GM12878 (cell line): ENCODE results near the gene GLB1L. TPM values are rescaled to one million over a fixed set of nuclear protein-coding genes. Genes with fewer than 3 reads are reported as not detected.

Source experiments
- ATAC-seq: fragments of 200-7000 bp; cut with Tn5 transposase; 3 replicates; pipeline ENCODE4 v1.9.1; 2020; ENCODE audit warnings: mild to moderate bottlenecking, moderate library complexity
- BruUV-seq: library from RNA; stranded (reverse); fragments of 400-500 nt; replicated peaks from 2 replicates; lab custom pipeline; 2021; lab: Mats Ljungman, UMichigan
- CTCF ChIA-PET: fragments of 300-600 bp; sonication (Branson Sonifier 250); formaldehyde crosslinking; extraction: SDS; loops from one replicate; lab custom pipeline; 2021; ENCODE audit warnings: inconsistent platforms; lab: Yijun Ruan, JAX
- POLR2A ChIA-PET: fragments of 350-600 bp; formaldehyde crosslinking; extraction: SDS; loops from one replicate; lab custom pipeline; 2021; ENCODE audit warnings: inconsistent platforms; lab: Charles Lee
- RAD21 ChIA-PET: fragments of 300-600 bp; sonication (Branson Sonifier 250); formaldehyde crosslinking; loops from one replicate; lab custom pipeline; 2023; ENCODE audit warnings: antibody characterized with exemption; ENCODE audit not compliant: unreplicated experiment; lab: Charles Lee
- SMC1A ChIA-PET: fragments of 300-600 bp; sonication (Branson Sonifier 250); formaldehyde crosslinking; loops from one replicate; lab custom pipeline; 2023; ENCODE audit not compliant: unreplicated experiment, uncharacterized antibody; lab: Charles Lee
- DNase-seq: peaks from one replicate; pipeline ENCODE4 v3.0.0-alpha.2; 2011; ENCODE audit warnings: low read depth, low spot score
- FAIRE-seq: peaks from 3 replicates; lab custom pipeline; 2011; peaks lifted over from hg19 to GRCh38; lab: Jason Lieb, UNC
- H2AFZ ChIP-seq: 2 replicates; pipeline ENCODE4 v1.6.0; 2011; ENCODE audit warnings: low read depth, low read length, control low read depth; ENCODE audit not compliant: control insufficient read depth
- H3K27ac ChIP-seq: 2 replicates; pipeline ENCODE4 v1.5.1; 2011; ENCODE audit warnings: control low read depth; ENCODE audit not compliant: control insufficient read depth, insufficient read depth
- H3K27me3 ChIP-seq, 2 experiments: replicated peaks in 1 of 2; 2 replicates each; pipeline versions ENCODE4 v1.6.0 to v1.6.1; 2011; ENCODE audit warnings: low read length in 1 of 2; ENCODE audit not compliant: control insufficient read depth in 2 of 2, insufficient read depth in 2 of 2
- H3K36me3 ChIP-seq, 2 experiments: 2 replicates each; pipeline ENCODE4 v1.5.1; 2011; ENCODE audit warnings: low read length in 1 of 2; ENCODE audit not compliant: control insufficient read depth in 2 of 2, insufficient read depth in 2 of 2
- H3K4me1 ChIP-seq: 2 replicates; pipeline ENCODE4 v1.6.1; 2011; ENCODE audit warnings: mild to moderate bottlenecking, low read length, moderate library complexity, mixed read lengths; ENCODE audit not compliant: control insufficient read depth, insufficient read depth
- H3K4me2 ChIP-seq: 2 replicates; pipeline ENCODE4 v1.6.0; 2011; ENCODE audit warnings: control low read depth; ENCODE audit not compliant: control insufficient read depth, insufficient read depth
- H3K4me3 ChIP-seq: fragments of 200-600 bp; sonication (generic); 2 replicates; pipeline ENCODE4 v1.5.1; 2016
- H3K79me2 ChIP-seq: 2 replicates; pipeline ENCODE4 v1.6.0; 2011; ENCODE audit warnings: low read length; ENCODE audit not compliant: control insufficient read depth, insufficient read depth
- H3K9ac ChIP-seq: 2 replicates; pipeline ENCODE4 v1.8.0; 2011; ENCODE audit warnings: low read length, control low read depth, mixed read lengths; ENCODE audit not compliant: control insufficient read depth, insufficient read depth
- H3K9me3 ChIP-seq: replicated peaks from 3 replicates; pipeline ENCODE4 v1.5.1; 2011; ENCODE audit warnings: mild to moderate bottlenecking, low read length; ENCODE audit not compliant: control insufficient read depth, insufficient read depth
- H4K20me1 ChIP-seq: 2 replicates; pipeline ENCODE4 v1.6.0; 2011; ENCODE audit not compliant: control insufficient read depth, insufficient read depth
- CEBPB ChIP-seq, 2 experiments: fragments of 150-350 bp in 1 of 2; IDR thresholded peaks; 2 replicates each; pipeline ENCODE4 v1.6.1; 2012 to 2014; ENCODE audit warnings: low read depth in 2 of 2, low read length in 2 of 2, borderline replicate concordance in 1 of 2, inconsistent platforms in 1 of 2
- CHD4 ChIP-seq: fragments of 200-600 bp; sonication (generic); IDR thresholded peaks from 2 replicates; pipeline ENCODE4 v1.6.1; 2016; ENCODE audit warnings: mild to moderate bottlenecking
- CREB1 ChIP-seq: IDR thresholded peaks from 2 replicates; pipeline ENCODE4 v1.6.1; 2012; ENCODE audit warnings: low read depth, mild to moderate bottlenecking, inconsistent platforms
- GABPA ChIP-seq: IDR thresholded peaks from 2 replicates; pipeline ENCODE4 v1.6.1; 2014; ENCODE audit warnings: antibody characterized with exemption, low read depth, mild to moderate bottlenecking, inconsistent platforms
- IRF5 ChIP-seq: fragments of 450-650 bp; IDR thresholded peaks from 2 replicates; pipeline ENCODE4 v1.6.1; 2017; ENCODE audit warnings: borderline replicate concordance
- JUNB ChIP-seq: IDR thresholded peaks from 2 replicates; pipeline ENCODE4 v1.6.1; 2016; ENCODE audit warnings: antibody characterized with exemption, mild to moderate bottlenecking
- KAT2A ChIP-seq: conservative IDR thresholded peaks from 2 replicates; pipeline ENCODE4 v1.6.1; 2011; ENCODE audit warnings: low read depth, low read length; ENCODE audit not compliant: control insufficient read depth
- MEF2B ChIP-seq: fragments of 450-650 bp; IDR thresholded peaks from 2 replicates; pipeline ENCODE4 v1.6.1; 2018; ENCODE audit warnings: mild to moderate bottlenecking, moderate library complexity; ENCODE audit not compliant: partially characterized antibody, poor library complexity, severe bottlenecking
- NBN ChIP-seq: fragments of 450-650 bp; IDR thresholded peaks from 2 replicates; pipeline ENCODE4 v1.6.1; 2016
- PAX5 ChIP-seq: IDR thresholded peaks from 2 replicates; pipeline ENCODE4 v1.6.1; 2011; ENCODE audit warnings: low read depth, low read length, borderline replicate concordance
- PML ChIP-seq: IDR thresholded peaks from 2 replicates; pipeline ENCODE4 v1.6.1; 2012; ENCODE audit warnings: low read length, inconsistent platforms
- SMC3 ChIP-seq: IDR thresholded peaks from 2 replicates; pipeline ENCODE4 v1.6.1; 2011; ENCODE audit warnings: low read length, improper control_type of control experiment, borderline replicate concordance
- SRF ChIP-seq, 2 experiments: IDR thresholded peaks; 2 replicates each; pipeline ENCODE4 v1.6.1; 2011; ENCODE audit warnings: low read depth in 2 of 2, low read length in 2 of 2, mild to moderate bottlenecking in 1 of 2, moderate library complexity in 1 of 2
- TAF1 ChIP-seq: IDR thresholded peaks from 2 replicates; pipeline ENCODE4 v1.6.1; 2011; ENCODE audit warnings: mild to moderate bottlenecking, low read depth, low read length, borderline replicate concordance
- YBX1 ChIP-seq: fragments of 450-650 bp; IDR thresholded peaks from 2 replicates; pipeline ENCODE4 v1.6.1; 2016; ENCODE audit warnings: antibody characterized with exemption
- ZNF622 ChIP-seq: fragments of 450-650 bp; IDR thresholded peaks from 2 replicates; pipeline ENCODE4 v1.6.1; 2017; ENCODE audit warnings: mild to moderate bottlenecking, inconsistent platforms
- WGBS: methylation state at CpG from one replicate; pipeline ENCODE4 v1.1.6; 2016; ENCODE audit warnings: low lambda C conversion rate; ENCODE audit not compliant: insufficient replicate concordance, insufficient coverage; ENCODE audit errors: missing lambda C conversion rate; 5-methylcytosine and 5-hydroxymethylcytosine counted together
- in situ Hi-C: fragments of 300-500 bp; cut with MboI; formaldehyde crosslinking; loops from 9 replicates; pipeline ENCODE4 v1.14.3; 2018; ENCODE audit warnings: mixed read lengths
- intact Hi-C: fragments of 100-400 bp; cut with micrococcal nuclease; formaldehyde crosslinking; loops from one replicate; pipeline ENCODE4 v1.14.2; 2022; ENCODE audit not compliant: unreplicated experiment
- polyA plus RNA-seq, 11 experiments: library from polyadenylated mRNA; depleted of rRNA in 4 of 11; unstranded in 6 of 11; stranded (reverse) in 5 of 11; fragments of >200 nt; fragmentation: Nextera tagmentation in 4 of 11; fragmentation: Illumina TruSeq in 1 of 11; extraction: Ambion mirVana in 4 of 11; extraction: Trizol in 1 of 11; gene quantifications; 1 replicate in 1 of 11; 2 replicates in 10 of 11; pipeline versions ENCODE4 v1.2.1 to v1.2.3, GENCODE V29; 2011 to 2016; ENCODE audit warnings: inconsistent platforms in 2 of 11, missing spikeins in 2 of 11, low read depth in 1 of 11
- total RNA-seq, 4 experiments: library from RNA; depleted of rRNA in 3 of 4; stranded (reverse); fragments of >200 nt in 3 of 4; fragmentation: Illumina TruSeq in 1 of 4; extraction: Trizol in 1 of 4; gene quantifications; 2 replicates each; pipeline versions ENCODE4 v1.2.1 to v1.2.3, GENCODE V29; 2013 to 2021
- TF ChIP-seq, protein P1 (sequence below): IDR thresholded peaks from 2 replicates; pipeline ENCODE4 v1.6.1; 2012; ENCODE audit warnings: improper control_type of control experiment, low read depth, low read length; ENCODE audit not compliant: insufficient replicate concordance

Gene GLB1L
- total and polyA plus RNA-seq, 10 of the 15 experiments (the other 5 are each of a cell fraction or from before 2014, with no cell fraction given): 0.29 to 4.6 (median 2.7) TPM

DNA sequence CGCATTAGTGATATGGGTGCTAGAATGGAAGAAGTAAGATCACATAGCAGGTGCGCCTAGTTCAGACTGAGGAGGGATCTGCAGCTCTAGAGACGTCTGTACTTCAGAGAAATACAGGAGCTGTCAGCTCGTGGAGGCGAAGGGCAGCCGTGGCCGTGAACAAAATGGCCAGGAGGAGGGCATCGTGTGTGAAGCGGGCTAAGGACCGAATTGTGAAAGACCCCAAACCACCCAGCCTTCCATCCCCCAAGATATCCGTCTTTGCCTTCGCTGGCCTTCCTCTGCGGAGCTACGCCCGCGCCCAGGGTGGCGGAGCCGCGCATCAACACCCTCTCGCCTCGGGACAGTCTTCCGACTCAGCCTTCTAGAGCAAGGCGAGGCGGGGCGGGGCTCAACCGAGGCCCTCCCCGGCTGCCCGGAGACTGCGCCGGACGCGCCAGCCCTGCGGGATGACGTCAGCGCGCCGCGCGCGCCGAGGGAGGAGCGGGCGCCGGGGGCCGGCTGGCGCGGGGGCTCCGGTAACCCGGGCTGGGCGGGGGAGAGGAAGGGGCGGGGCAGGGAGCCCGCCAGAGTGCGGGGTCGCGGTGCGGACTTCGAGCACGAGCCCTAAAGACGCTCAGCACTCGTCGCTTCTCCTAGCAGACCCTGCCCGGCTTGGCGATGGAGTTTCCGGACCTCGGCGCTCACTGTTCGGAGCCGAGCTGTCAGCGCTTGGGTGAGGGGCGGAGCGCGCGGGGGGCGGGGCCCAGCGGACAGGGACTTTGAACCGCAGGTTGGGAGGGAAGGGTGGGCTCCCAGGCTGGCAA, 38.7 kb downstream of the GLB1L start, which contains the start of gene ZFAND2B:
ZFAND2B (plus strand) TSS at position 455 of the 806 bp plus-strand sequence; CDS start at position 661, 206 bp downstream.
- peaks cover 0 to 4% of the 10 kb centered on the region in 2 experiments; a peak in 1 of 4 replicates for H3K36me3 ChIP-seq
- H3K79me2 ChIP-seq: no peaks in the 10 kb centered on the region; the same call in 1 of the 2 replicates
- POLR2A ChIA-PET: interaction anchor here (0.6 to 4.0 kb wide), 24 partner anchors 11 to 635 kb away, joined by 3 to 47 read pairs (median 5); partner anchors contain the start of genes ANKZF1, ATG9A, CNPPD1 and DNPEP
- under 1% methylated on average over 38 of the region's 76 CpGs for WGBS
- TSS peak; percentile 94 for BruUV-seq
- intact Hi-C loops (loop anchor here (2.0 to 5.0 kb wide), 2 partner anchors 30 to 71 kb away; partner anchors contain the start of genes CNPPD1 and DNAJB2), in situ Hi-C loops (loop anchor here (5.0 kb wide), 1 partner anchor 34 kb away; the partner anchor contains the start of gene SLC23A3)
- DNase-seq: peak; percentile 52
- H3K27me3 ChIP-seq: no peaks in the 10 kb centered on the region
- ATAC-seq: peak; percentile 99
- H3K27ac ChIP-seq: peak within 1 kb of the TSS; percentile 72
- SMC1A ChIA-PET: interaction anchor here (1.0 to 3.1 kb wide), 13 partner anchors 10 to 89 kb away, joined by 3 to 14 read pairs (median 5); partner anchors contain the start of genes ABCB6, CNPPD1, GLB1L and SLC23A3
- H3K4me1 ChIP-seq: peaks cover 8% of the 10 kb centered on the region
- peak within 1 kb of the TSS; percentile 92 for H3K4me2 ChIP-seq
- H3K9me3 ChIP-seq: no peaks in the 10 kb centered on the region
- CTCF ChIA-PET: interaction anchor here (0.6 to 2.1 kb wide), 14 partner anchors 8 to 88 kb away, joined by 3 to 19 read pairs (median 4); partner anchors contain the start of genes ANKZF1, ATG9A, CNPPD1 and NHEJ1
- H4K20me1 ChIP-seq: no peaks in the 10 kb centered on the region
- H2AFZ ChIP-seq: peak within 1 kb of the TSS; percentile 96
- FAIRE-seq: peak; percentile 49
- peak within 1 kb of the TSS; percentile 67 for H3K9ac ChIP-seq
- peak within 1 kb of the TSS; percentile 50 for H3K4me3 ChIP-seq
- RAD21 ChIA-PET: interaction anchor here (0.7 to 2.9 kb wide), 14 partner anchors 10 to 88 kb away, joined by 3 to 21 read pairs (median 6); partner anchors contain the start of genes CNPPD1, DNAJB2, GLB1L and SLC23A3
- TF ChIP-seq PML (peak; percentile 96), MEF2B (peak; percentile 12), TAF1 (peak; percentile 90), YBX1 (no peak), ZNF622 (no peak), CHD4 (no peak), SMC3 (no peak), NBN (peak; percentile 84), SRF (IDR thresholded peaks at IDR 0.05; ENCODE audit: low read depth in 2 of 2, low read length in 2 of 2) (peak; percentile 71 to 86), PAX5 (no peak; the same call in 1 of the 2 replicates), JUNB (no peak), IRF5 (no peak), GABPA (no peak), CREB1 (peak; percentile 83), CEBPB (IDR thresholded peaks at IDR 0.05; ENCODE audit: borderline replicate concordance in 1 of 2, low read depth in 2 of 2, low read length in 2 of 2) (no peak), KAT2A (no peak)
- TF ChIP-seq, protein P1, sequence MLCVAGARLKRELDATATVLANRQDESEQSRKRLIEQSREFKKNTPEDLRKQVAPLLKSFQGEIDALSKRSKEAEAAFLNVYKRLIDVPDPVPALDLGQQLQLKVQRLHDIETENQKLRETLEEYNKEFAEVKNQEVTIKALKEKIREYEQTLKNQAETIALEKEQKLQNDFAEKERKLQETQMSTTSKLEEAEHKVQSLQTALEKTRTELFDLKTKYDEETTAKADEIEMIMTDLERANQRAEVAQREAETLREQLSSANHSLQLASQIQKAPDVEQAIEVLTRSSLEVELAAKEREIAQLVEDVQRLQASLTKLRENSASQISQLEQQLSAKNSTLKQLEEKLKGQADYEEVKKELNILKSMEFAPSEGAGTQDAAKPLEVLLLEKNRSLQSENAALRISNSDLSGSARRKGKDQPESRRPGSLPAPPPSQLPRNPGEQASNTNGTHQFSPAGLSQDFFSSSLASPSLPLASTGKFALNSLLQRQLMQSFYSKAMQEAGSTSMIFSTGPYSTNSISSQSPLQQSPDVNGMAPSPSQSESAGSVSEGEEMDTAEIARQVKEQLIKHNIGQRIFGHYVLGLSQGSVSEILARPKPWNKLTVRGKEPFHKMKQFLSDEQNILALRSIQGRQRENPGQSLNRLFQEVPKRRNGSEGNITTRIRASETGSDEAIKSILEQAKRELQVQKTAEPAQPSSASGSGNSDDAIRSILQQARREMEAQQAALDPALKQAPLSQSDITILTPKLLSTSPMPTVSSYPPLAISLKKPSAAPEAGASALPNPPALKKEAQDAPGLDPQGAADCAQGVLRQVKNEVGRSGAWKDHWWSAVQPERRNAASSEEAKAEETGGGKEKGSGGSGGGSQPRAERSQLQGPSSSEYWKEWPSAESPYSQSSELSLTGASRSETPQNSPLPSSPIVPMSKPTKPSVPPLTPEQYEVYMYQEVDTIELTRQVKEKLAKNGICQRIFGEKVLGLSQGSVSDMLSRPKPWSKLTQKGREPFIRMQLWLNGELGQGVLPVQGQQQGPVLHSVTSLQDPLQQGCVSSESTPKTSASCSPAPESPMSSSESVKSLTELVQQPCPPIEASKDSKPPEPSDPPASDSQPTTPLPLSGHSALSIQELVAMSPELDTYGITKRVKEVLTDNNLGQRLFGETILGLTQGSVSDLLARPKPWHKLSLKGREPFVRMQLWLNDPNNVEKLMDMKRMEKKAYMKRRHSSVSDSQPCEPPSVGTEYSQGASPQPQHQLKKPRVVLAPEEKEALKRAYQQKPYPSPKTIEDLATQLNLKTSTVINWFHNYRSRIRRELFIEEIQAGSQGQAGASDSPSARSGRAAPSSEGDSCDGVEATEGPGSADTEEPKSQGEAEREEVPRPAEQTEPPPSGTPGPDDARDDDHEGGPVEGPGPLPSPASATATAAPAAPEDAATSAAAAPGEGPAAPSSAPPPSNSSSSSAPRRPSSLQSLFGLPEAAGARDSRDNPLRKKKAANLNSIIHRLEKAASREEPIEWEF: no peak
